Ovary (tissue), 3 donors: ENCODE results near the gene C11orf52.

Experiments used
- EP300 ChIP-seq: sonication (generic); formaldehyde crosslinking; IDR thresholded peaks from one replicate; pipeline ENCODE4 v1.6.1; 2017; ENCODE audit warnings: antibody characterized with exemption
- POLR2A ChIP-seq: fragments of 450-650 bp; IDR thresholded peaks from one replicate; pipeline ENCODE4 v1.6.1; 2017; ENCODE audit warnings: antibody characterized with exemption, mild to moderate bottlenecking, moderate library complexity
- TF ChIP-seq, protein P1 (sequence below), 3 donors: fragments of 450-650 bp in 2 of 3; fragments of 200-600 bp in 1 of 3; IDR thresholded peaks; one replicate each; pipeline versions ENCODE4 v1.5.1 to v1.8.0; 2016 to 2022; ENCODE audit warnings: antibody characterized with exemption in 3 of 3, mild to moderate bottlenecking in 1 of 3
- donor health status: DM: no; HTN: no; CAD: no.

DNA sequence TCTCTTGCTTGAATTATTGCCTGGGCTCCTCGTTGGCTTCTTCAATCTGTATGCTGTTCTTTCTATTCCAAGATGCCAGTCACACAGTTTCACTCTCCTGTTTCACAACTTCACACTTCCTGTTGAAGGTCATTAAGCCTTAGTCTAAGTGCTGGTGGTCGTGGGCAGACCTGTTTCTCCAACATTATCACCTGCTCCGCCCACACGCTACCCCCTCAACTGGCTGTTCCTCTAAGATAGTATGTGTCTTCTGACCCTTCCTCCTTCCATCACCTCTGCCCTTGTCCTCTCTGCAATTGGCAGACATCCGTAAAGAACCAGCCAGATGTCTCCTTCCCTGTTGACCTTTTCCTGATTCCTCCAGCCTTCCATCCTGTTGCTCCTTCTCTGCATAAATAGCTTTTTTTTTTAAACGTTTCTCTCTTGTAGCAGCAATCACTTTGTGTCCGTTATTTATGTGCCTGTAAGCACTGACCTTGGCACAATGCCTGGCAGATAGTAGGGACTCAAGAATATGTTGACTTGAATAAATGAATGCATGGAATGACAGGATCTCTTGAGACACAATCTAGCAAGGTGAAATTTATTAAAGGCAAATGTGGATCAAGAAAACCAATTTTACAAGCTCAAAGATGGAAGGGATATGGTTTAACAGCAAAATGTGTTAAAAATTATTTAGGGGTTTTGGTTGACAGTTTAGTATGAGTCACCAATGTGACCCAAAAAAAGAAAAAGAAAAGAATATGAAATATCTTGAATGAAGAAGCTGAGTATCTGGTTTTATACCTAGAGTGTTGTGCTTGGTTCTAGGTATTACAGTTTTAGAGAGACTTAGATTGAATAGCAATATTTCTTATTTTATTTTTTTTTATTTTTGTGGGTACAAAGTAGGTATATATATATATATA lies 31.1 kb downstream of the C11orf52 start:
- TF ChIP-seq POLR2A: no peak
- TF ChIP-seq, protein P1, sequence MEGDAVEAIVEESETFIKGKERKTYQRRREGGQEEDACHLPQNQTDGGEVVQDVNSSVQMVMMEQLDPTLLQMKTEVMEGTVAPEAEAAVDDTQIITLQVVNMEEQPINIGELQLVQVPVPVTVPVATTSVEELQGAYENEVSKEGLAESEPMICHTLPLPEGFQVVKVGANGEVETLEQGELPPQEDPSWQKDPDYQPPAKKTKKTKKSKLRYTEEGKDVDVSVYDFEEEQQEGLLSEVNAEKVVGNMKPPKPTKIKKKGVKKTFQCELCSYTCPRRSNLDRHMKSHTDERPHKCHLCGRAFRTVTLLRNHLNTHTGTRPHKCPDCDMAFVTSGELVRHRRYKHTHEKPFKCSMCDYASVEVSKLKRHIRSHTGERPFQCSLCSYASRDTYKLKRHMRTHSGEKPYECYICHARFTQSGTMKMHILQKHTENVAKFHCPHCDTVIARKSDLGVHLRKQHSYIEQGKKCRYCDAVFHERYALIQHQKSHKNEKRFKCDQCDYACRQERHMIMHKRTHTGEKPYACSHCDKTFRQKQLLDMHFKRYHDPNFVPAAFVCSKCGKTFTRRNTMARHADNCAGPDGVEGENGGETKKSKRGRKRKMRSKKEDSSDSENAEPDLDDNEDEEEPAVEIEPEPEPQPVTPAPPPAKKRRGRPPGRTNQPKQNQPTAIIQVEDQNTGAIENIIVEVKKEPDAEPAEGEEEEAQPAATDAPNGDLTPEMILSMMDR (IDR thresholded peaks at IDR 0.05): no peak
- TF ChIP-seq EP300: no peak
